GM19023 (cell line): Measurements from ENCODE around the gene SCARF2.
"Not testable (repeated sequence)": the region's sequence is repeated elsewhere in the genome, so short reads cannot be mapped to it uniquely, and the experiment has no call there.

Experiments used
- ATAC-seq: cut with Tn5 transposase; IDR thresholded peaks from one replicate; pipeline ENCODE4 v1.9.1; 2021; ENCODE audit warnings: mild to moderate bottlenecking, moderate library complexity; ENCODE audit not compliant: unreplicated experiment

SCARF2 gene, protein sequence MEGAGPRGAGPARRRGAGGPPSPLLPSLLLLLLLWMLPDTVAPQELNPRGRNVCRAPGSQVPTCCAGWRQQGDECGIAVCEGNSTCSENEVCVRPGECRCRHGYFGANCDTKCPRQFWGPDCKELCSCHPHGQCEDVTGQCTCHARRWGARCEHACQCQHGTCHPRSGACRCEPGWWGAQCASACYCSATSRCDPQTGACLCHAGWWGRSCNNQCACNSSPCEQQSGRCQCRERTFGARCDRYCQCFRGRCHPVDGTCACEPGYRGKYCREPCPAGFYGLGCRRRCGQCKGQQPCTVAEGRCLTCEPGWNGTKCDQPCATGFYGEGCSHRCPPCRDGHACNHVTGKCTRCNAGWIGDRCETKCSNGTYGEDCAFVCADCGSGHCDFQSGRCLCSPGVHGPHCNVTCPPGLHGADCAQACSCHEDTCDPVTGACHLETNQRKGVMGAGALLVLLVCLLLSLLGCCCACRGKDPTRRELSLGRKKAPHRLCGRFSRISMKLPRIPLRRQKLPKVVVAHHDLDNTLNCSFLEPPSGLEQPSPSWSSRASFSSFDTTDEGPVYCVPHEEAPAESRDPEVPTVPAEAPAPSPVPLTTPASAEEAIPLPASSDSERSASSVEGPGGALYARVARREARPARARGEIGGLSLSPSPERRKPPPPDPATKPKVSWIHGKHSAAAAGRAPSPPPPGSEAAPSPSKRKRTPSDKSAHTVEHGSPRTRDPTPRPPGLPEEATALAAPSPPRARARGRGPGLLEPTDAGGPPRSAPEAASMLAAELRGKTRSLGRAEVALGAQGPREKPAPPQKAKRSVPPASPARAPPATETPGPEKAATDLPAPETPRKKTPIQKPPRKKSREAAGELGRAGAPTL

GRCh38 chr22:20437613-20438426, at the start of gene SCARF2:
SCARF2 (minus strand) TSS chr22:20437825; CDS start chr22:20437754, 71 bp downstream.
- no peak for ATAC-seq

- no peak for ATAC-seq
Observed at GRCh38 chr22:20486229-20486628, 48.6 kb upstream of the SCARF2 start.

DNA sequence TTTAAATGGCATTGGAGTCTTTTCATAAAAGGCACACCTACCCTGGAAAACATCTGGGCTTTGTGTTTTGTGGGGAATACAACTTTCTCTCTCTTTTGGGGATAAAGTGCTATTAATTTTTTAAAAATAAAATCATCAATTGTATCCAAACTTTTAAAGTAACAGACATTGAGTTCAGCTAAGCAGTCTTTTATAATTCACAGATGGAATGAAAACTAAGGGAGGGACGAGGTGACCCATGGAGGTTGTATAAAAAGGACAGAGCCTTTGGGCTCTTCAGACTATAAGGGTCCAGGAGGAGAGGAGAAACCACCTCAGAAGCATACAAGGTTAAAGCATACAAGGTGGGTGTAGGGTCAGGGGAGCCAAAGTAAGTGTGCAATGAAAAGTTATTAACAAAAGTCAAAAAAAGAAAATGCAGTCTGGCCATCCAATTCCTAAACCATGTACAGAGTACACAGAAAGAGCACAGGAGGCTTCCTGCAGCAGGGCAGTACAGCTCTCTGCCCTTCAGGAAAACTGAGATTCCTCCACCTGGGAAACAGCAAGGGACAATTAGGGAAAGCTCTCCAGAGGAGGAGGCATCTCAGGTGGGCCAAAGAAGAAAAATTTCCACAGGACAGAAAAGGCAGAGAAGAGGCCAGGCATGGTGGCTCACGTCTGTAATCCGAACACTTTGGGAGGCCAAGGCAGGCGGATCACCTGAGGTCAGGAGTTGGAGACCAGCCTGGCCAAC, 47.5 kb upstream of the SCARF2 start:
- no peak for ATAC-seq

GRCh38 chr22:20483771-20484170, 46.1 kb upstream of the SCARF2 start:
- no peak for ATAC-seq

GRCh38 chr22:20483143-20483506, 45.5 kb upstream of the SCARF2 start:
- ATAC-seq = not testable (repeated sequence)

- ATAC-seq = no peak
Observed at GRCh38 chr22:20479612-20480196, 42.1 kb upstream of the SCARF2 start.

GRCh38 chr22:20478059-20478458, 40.4 kb upstream of the SCARF2 start:
- not testable (repeated sequence) for ATAC-seq

DNA sequence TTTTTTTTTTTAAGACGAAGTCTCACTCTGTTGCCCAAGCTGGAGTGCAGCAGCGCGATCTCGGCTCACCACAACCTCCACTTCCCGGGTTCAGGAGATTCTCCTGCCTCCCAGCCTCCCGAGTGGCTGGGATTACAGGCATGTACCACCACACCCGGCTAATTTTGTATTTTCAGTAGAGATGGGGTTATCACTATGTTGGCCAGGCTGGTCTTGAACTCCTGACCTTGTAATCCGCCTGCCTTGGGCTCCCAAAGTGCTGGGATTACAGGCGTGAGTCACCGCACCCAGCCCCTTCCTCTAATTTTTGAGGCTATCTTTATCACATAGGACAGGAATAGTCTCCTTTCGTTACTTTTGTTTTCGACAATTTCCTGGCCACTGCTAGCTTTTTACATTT, 37.9 kb upstream of the SCARF2 start:
- ATAC-seq = not testable (repeated sequence)

DNA sequence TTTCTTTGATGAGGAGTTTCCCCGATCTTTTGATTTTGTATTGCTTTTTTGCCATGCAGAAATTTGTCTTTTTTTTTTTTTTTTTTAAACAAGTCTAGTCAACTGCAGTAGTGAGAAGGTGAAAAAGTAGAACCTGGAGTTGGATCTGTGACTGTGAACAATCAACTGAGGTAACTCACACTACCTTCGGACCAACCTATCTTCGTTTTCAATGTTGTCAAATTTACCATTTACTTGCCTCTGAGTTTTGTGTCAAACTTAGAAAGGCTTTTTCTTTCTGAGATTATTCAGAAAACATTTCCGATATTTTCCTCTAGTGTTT, 37.5 kb upstream of the SCARF2 start:
- no peak for ATAC-seq

- ATAC-seq = no peak
Observed at GRCh38 chr22:20472629-20473442, 35.2 kb upstream of the SCARF2 start.

GRCh38 chr22:20471126-20471833, 33.7 kb upstream of the SCARF2 start:
- no peak for ATAC-seq

DNA sequence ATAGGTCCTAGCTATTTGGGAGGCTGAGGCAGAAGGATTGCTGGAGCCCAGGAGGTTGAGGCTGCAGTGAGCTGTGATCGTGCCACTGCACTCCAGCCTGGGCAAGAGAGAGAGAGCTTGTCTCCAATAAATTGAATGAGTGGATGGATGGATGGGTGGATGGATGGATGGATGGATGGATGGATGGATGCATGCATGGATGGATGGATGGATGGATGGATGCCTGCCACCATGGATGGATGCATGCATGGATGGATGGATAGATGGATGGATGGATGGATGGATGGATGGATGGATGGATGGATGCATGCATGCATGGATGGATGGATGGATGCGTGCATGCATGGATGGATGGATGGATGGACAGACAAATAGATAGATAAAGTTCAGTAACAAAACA, 32.9 kb upstream of the SCARF2 start:
- not testable (repeated sequence) for ATAC-seq

DNA sequence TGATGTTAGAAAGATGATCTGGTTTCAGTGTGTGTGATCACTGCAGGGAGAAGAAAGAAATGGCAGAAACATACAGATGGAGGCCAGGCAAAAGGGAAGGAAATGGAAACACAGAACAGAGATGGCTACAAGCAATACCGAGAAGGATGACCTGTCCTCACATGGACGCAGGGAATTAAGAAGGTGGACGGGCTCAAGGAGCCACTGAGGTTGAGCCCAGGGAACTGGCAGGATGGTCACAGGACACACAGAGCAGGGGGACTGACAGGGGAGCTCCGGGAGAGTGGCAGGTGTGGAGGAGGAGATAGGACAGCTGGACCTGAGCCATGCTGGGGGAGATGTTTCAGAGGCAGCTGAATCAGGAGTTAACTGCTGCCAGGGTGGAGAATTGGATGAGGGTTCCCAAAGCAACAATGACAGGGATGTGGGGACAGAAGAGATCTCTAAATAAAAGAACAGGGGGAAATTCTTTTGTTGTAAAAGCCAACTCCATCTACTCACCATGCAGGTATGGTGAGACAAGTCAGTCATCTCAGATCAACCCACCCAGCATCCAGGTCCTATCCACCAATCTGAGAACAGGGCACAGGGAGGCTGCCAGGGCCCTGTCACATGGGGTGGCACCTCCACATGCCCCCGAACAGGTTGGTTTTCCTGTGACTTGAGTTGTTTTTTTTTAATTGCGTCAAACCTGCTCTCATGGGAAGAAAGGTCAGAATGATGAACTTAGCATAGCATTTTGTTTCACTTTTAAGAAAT, 31.7 kb upstream of the SCARF2 start:
- ATAC-seq = no peak

DNA sequence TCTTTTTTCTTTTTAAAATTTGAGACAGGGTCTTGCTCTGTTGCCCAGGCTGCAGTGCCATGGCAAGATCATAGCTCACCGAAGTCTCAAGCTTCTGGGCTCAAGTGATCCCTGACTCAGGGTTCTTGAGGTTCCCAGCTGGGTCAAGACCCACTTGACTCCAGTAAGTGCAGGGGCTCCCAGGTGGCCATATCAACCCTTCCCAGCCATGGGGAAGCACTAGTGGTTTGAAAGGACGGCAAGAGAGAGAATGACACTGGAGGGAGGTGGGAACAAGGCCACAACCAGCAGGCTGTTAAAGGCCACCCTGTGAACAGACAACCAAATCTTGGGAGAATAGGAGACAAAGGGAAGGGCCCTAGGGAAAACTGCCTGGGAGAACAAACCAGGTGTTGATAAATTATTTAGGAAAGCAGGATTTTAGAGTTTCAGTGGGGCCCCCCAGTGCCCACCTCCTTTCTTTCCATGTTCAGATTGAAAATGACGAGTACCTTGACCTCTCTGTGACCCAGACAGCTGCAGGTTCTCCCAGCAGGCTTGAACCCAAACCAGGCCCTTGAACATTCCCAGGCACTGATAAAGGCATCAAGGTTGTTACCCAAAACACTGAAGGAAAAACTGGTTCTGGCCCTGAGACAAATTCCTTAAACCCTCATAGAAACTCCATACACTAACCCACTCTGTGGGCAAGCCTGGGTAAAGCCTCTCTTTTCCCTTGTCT, 29.2 kb upstream of the SCARF2 start:
- no peak for ATAC-seq

GRCh38 chr22:20465759-20466077, 28.1 kb upstream of the SCARF2 start:
- ATAC-seq = no peak

- ATAC-seq = no peak
Observed at GRCh38 chr22:20464912-20465758, 27.5 kb upstream of the SCARF2 start.
